ENCODE measurements around the gene MIA3. TPM values are rescaled to one million over a fixed set of nuclear protein-coding genes. Genes with fewer than 3 reads are reported as not detected.
"Not testable (repeated sequence)": the region's sequence is repeated elsewhere in the genome, so short reads cannot be mapped to it uniquely, and the experiment has no call there.

Gene MIA3
- total RNA-seq, 1 experiment from 2014 or later, result 53.3 TPM

DNA sequence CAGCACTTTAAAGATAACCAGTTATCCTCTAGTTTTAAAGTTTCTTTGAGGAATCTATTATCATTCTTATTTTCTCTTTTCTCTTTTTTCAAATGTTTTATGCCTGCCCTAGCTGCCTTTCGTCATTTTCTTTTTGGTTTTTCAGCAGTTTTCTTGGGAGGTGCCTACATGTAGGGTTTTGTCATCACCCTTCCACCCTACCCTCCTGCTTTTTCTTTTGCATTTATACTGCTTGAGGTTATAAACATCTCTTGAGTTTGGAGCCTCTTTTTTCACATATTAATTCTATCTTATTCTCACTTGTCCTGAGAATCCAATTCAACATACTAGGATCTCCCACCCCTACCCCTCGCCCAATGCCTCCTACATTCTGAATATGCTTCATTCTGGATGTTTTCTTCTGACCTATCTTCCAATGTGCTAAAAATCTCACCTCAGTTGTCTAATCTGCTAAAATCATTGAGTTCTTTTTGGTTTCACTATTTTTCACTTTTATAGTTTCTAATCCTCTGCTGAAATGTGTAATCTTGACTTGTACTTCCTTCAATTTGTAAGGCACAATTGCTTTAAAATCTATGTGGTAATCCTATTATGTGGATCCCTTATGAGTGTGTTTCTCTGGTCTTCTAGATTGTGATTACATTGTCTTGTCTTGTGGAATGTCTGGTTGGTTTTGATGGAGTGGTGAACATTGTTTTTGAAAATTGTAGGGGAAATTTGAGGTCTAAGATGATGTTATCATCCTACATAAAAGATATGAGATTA lies 38.7 kb downstream of the MIA3 start:
- Histone ChIP-seq H3K4me3 (no peak overlapping the region), H3K9me3 (replicated peaks) (no peaks in the 10 kb centered on the region), H3K27ac (no peak overlapping the region), H3K4me1 (replicated peaks) (no peaks in the 10 kb centered on the region; the same call in 1 of the 2 replicates), H3K36me3 (peaks cover 95% of the 10 kb centered on the region), H3K27me3 (replicated peaks) (no peaks in the 10 kb centered on the region)
- no peak for DNase-seq (ENCODE audit: low read depth in 1 of 2, low spot score in 2 of 2)

DNA sequence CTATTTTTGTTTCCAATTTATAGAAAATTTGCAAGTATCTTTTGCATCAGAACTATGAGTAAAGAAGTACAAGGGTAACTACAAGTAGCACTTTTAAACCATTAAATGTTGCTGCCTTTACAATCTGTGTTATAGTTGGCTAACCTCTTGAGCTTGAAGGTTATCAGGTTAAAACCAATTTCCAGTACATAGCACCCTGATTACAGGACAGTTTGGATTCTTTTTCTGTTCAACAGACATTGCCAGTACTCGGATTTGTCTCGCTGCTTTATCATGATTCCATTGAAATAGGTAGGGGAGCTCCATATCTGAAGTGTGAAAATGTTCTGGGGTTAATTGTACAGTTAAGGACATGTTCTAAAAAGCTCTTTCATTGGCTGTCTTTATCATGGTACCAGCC lies 40.0 kb downstream of the MIA3 start:
- no peak overlapping the region for H3K4me3 ChIP-seq
- H3K9me3 ChIP-seq (replicated peaks), result no peaks in the 10 kb centered on the region
- H3K27ac ChIP-seq, result no peak overlapping the region
- H3K27me3 ChIP-seq (replicated peaks), result no peaks in the 10 kb centered on the region
- no peak for DNase-seq (ENCODE audit: low read depth in 1 of 2, low spot score in 2 of 2)
- peaks cover 95% of the 10 kb centered on the region for H3K36me3 ChIP-seq
- no peaks in the 10 kb centered on the region; the same call in 1 of the 2 replicates for H3K4me1 ChIP-seq (replicated peaks)

DNA sequence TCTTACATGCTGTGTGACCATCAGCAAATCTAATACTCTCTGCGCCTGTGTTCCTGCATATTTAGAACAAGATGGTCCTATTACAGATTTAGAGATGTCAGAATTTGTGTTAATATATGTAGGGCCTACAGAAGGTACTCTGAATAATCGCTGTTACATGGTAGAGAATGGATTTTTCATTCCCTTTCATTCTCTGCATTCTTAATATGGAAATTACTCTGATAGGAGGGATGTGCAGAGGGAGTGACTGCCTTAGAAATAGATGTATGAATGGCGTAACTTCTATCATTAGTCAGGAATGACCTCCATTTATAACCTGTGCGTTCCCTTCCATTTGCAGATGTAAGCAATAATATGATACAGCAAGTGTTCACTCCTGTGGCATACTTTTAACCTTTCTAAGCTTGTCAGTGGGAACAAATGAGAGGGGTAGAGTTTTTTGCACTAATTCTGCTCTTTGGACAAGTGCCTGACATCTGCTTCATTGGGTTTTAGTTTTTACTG lies 45.6 kb downstream of the MIA3 start:
- H3K27ac ChIP-seq, result no peak overlapping the region
- H3K27me3 ChIP-seq (replicated peaks), result no peaks in the 10 kb centered on the region
- H3K36me3 ChIP-seq, result peaks cover 95% of the 10 kb centered on the region
- H3K9me3 ChIP-seq (replicated peaks), result no peaks in the 10 kb centered on the region
- no peak overlapping the region for H3K4me3 ChIP-seq
- H3K4me1 ChIP-seq (replicated peaks), result peaks cover 16% of the 10 kb centered on the region
- DNase-seq (ENCODE audit: low read depth in 1 of 2, low spot score in 2 of 2), result no peak

DNA sequence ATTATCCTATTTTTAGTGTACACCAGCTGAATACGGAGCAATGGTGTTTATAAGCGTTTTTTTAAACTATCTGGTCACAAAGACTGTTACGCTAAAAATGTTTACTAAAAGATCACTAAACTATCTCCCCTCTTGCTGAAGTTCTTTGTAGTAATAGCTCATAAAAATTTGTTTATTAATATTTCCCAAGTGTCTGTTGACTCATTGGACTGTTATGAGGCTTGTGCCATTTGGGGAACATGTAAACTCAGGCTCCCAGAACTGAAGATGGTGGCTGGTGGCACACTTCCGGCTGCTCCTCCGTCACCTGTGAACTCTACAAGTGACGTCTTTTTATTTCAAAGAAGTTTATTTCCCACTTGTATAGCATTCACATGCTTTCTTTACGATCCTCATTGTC lies 48.1 kb downstream of the MIA3 start:
- H3K36me3 ChIP-seq, result peaks cover 82% of the 10 kb centered on the region
- H3K9me3 ChIP-seq (replicated peaks), result no peaks in the 10 kb centered on the region
- no peaks in the 10 kb centered on the region for H3K27me3 ChIP-seq (replicated peaks)
- H3K4me3 ChIP-seq, result no peak overlapping the region
- H3K4me1 ChIP-seq (replicated peaks), result peaks cover 16% of the 10 kb centered on the region
- peak in 1 of 2 experiments; percentile 32 for DNase-seq (ENCODE audit: low read depth in 1 of 2, low spot score in 2 of 2)
- H3K27ac ChIP-seq, result no peak overlapping the region

DNA sequence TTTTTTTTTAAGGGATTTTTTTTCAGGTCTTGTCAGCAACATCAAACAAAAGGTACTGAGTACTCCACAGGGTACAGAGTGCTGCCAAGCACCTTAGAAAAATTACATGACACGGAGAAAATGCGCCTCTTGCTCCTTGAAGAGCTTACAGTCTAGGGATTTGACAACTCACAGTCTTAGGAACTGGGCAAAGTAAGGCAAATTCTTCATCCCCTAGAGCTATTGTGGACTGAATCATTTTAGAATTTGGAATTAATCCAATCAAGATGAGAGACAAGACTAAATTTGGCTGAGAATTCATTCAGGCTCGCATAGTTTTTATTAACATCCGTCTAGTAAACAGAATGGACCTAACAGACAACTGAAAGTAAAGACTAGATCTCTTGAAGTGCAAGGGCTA lies 50.3 kb downstream of the MIA3 start:
- not testable (repeated sequence) for H3K9me3 ChIP-seq (replicated peaks); DNase-seq (ENCODE audit: low read depth in 1 of 2, low spot score in 2 of 2); H3K27me3 ChIP-seq (replicated peaks); H3K4me3 ChIP-seq; H3K27ac ChIP-seq
- Histone ChIP-seq H3K36me3 (peaks cover 79% of the 10 kb centered on the region), H3K4me1 (replicated peaks) (peaks cover 16% of the 10 kb centered on the region)

DNA sequence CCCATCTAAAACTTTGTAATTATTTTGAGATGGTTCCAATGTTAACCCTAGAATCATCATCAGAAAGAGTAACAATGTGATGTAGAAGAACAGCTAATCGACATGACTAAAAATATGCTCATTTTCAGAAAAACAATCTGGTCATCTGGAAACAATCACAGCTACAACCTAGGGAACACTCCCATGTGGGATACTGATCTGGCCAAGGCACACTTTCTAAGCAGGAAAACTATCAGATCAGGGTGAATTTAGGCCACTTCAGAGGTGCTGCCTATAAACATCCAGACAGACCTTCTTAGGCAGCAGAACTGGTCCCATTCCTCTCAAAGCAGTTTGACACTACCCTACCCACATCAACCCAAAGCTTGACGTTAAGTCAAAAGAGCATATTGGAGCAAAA lies 51.2 kb downstream of the MIA3 start:
- H3K27ac ChIP-seq; DNase-seq (ENCODE audit: low read depth in 1 of 2, low spot score in 2 of 2); H3K27me3 ChIP-seq (replicated peaks); H3K9me3 ChIP-seq (replicated peaks); H3K4me3 ChIP-seq: not testable (repeated sequence)
- Histone ChIP-seq H3K4me1 (replicated peaks) (peaks cover 16% of the 10 kb centered on the region), H3K36me3 (peaks cover 77% of the 10 kb centered on the region)

DNA sequence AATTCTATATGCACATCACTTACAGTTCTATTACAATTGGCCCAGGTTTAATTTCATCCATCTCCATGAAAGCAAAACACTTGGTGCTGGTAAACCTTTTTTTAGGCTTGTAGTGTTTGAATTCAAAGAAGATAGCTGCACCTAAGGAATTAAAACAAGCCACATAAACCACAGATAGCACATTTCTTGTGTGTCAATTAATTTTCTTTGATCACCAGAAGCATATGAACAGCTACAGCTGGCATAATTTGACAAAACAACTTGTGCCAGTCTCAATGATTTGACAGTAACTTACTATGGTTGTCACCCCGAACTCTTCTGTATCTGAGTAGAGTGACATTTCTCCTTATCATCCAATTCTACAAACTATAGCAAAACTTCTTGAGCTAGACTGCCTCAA lies 52.2 kb downstream of the MIA3 start:
- H3K4me1 ChIP-seq (replicated peaks), result peaks cover 16% of the 10 kb centered on the region
- H3K36me3 ChIP-seq, result peaks cover 77% of the 10 kb centered on the region
- no peaks in the 10 kb centered on the region for H3K9me3 ChIP-seq (replicated peaks)
- H3K4me3 ChIP-seq, result no peak overlapping the region
- no peak for DNase-seq (ENCODE audit: low read depth in 1 of 2, low spot score in 2 of 2)
- no peaks in the 10 kb centered on the region for H3K27me3 ChIP-seq (replicated peaks)
- H3K27ac ChIP-seq, result no peak overlapping the region

DNA sequence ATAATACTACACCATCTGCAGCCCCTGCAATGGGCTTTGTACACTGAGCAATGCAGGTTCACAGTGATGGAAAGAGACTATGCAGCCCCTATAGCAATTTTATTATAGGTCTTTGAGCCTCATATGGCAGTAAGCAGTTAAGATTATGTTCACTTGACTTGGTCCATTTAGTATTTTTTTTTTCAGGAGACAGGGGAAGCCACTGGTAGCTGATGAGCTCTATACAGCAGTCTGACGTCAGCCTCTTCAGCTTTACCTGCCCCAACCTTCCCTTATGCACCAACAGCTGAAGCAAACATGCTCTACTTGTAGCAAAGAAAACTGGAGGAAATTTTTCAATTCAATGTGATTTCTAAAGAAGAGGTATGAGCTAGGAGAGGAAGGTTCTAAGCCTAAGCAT lies 62.2 kb downstream of the MIA3 start:
- Histone ChIP-seq H3K27ac (no peak overlapping the region), H3K4me1 (replicated peaks) (no peaks in the 10 kb centered on the region), H3K4me3 (no peak overlapping the region), H3K27me3 (replicated peaks) (no peaks in the 10 kb centered on the region), H3K9me3 (replicated peaks) (no peaks in the 10 kb centered on the region), H3K36me3 (peaks cover 19% of the 10 kb centered on the region)
- DNase-seq (ENCODE audit: low read depth in 1 of 2, low spot score in 2 of 2), result no peak

DNA sequence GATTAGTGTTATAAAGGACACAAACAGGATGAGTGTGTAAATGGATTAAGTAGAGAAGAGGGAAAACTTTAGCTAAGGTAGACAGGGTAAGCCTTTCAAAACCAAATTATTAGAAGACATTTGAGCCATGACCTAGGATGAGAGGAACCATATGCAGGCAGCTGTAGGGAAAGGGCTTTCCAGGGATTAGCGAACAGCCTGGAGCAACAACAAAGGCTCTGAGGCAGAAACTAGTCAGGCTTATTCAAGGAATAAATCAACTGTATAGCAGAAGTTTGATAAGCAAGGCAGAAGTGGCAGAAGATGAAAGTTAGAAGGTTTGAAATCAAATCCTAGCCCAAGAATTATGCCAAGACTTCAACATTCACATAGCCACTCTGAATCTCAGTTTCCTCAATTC lies 73.1 kb downstream of the MIA3 start:
- DNase-seq (ENCODE audit: low read depth in 1 of 2, low spot score in 2 of 2), result no peak
- Histone ChIP-seq H3K27ac (no peak overlapping the region), H3K9me3 (replicated peaks) (no peaks in the 10 kb centered on the region), H3K36me3 (peaks cover 25% of the 10 kb centered on the region), H3K4me3 (no peak overlapping the region), H3K4me1 (replicated peaks) (no peaks in the 10 kb centered on the region), H3K27me3 (replicated peaks) (no peaks in the 10 kb centered on the region)

DNA sequence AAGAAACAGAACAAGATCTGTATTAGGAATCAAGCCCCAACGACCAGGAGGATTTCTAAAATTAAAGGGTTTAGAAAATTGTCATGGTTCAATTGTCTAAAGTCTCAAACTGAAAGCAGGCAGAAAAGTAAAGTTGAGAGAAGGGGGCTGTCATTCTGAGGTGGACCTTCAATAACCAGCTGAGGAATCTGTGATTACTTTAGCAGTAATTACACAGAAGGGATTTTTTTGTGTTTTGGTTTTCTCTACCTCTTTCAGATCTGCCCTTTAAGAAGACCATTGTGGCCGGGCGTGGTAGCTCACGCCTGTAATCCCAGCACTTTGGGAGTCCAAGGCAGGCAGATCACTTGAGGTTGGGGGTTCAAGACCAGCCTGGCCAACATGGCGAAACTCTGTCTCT lies 77.0 kb downstream of the MIA3 start:
- Histone ChIP-seq H3K36me3 (peaks cover 23% of the 10 kb centered on the region), H3K9me3 (replicated peaks) (no peaks in the 10 kb centered on the region), H3K4me3 (no peak overlapping the region), H3K4me1 (replicated peaks) (no peaks in the 10 kb centered on the region), H3K27me3 (replicated peaks) (no peaks in the 10 kb centered on the region), H3K27ac (no peak overlapping the region)
- no peak for DNase-seq (ENCODE audit: low read depth in 1 of 2, low spot score in 2 of 2)

DNA sequence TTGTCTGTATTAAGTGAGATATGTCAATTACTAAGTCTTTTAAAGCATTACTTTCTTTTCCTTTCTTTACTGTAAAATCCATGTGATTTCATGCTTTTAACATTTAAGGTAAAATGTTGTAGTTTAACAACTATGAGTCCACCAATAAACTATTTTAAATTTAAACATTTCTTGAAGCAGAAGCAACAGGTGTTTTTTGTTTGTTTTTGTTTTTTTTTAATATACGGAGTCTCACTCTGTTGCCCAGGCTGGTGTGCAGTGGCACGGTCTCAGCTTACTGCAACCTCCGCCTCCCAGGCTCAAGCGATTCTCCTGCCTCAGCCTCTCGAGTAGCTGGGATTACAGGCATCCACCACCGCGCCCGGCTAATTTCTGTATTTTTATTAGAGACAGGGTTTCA lies 78.8 kb downstream of the MIA3 start:
- Histone ChIP-seq H3K27ac (no peak overlapping the region), H3K36me3 (peaks cover 33% of the 10 kb centered on the region), H3K27me3 (replicated peaks) (no peaks in the 10 kb centered on the region), H3K4me1 (replicated peaks) (no peaks in the 10 kb centered on the region), H3K9me3 (replicated peaks) (no peaks in the 10 kb centered on the region), H3K4me3 (no peak overlapping the region)
- no peak for DNase-seq (ENCODE audit: low read depth in 1 of 2, low spot score in 2 of 2)

DNA sequence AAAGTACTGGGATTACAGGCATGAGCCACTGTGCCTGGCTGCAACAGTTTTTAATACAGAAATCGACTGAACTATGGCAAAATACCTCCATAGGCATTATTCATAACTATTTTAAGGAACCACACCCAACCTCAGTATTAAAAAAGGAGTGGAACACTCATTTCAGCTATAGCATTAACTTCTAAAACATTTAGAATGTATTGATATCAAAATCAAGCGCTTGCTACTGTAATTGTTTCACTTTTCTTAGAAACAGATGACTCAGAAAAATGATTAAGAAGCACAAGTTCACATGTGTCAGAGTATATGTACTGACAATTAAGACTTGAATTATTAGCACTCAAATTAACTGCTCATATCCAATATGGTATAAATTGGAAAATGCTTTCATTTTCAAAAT lies 79.3 kb downstream of the MIA3 start:
- Histone ChIP-seq H3K27ac (no peak overlapping the region), H3K4me1 (replicated peaks) (no peaks in the 10 kb centered on the region), H3K27me3 (replicated peaks) (no peaks in the 10 kb centered on the region), H3K36me3 (peaks cover 37% of the 10 kb centered on the region), H3K9me3 (replicated peaks) (no peaks in the 10 kb centered on the region), H3K4me3 (no peak overlapping the region)
- DNase-seq (ENCODE audit: low read depth in 1 of 2, low spot score in 2 of 2), result no peak

DNA sequence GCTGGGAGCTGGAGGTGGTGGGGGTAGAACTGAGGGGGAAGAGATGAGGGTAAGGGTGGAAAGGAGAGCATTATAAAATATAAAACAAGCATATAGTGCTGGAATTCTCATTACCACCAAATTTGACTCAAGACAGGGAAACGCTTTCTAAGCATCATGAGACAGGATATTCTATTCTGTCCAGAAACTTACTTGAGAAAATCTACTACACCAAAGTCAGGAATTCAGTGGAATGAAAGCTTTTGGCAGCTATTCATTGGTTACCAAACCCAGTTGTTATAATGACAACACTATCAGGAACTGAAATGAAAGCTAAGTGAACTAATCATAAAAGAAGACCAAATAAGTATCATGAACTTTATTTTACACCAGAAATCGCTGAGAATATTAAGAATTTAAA lies 79.9 kb downstream of the MIA3 start:
- Histone ChIP-seq H3K4me1 (replicated peaks) (no peaks in the 10 kb centered on the region), H3K4me3 (no peak overlapping the region), H3K36me3 (peaks cover 37% of the 10 kb centered on the region), H3K27me3 (replicated peaks) (no peaks in the 10 kb centered on the region), H3K27ac (no peak overlapping the region), H3K9me3 (replicated peaks) (no peaks in the 10 kb centered on the region)
- no peak for DNase-seq (ENCODE audit: low read depth in 1 of 2, low spot score in 2 of 2)

DNA sequence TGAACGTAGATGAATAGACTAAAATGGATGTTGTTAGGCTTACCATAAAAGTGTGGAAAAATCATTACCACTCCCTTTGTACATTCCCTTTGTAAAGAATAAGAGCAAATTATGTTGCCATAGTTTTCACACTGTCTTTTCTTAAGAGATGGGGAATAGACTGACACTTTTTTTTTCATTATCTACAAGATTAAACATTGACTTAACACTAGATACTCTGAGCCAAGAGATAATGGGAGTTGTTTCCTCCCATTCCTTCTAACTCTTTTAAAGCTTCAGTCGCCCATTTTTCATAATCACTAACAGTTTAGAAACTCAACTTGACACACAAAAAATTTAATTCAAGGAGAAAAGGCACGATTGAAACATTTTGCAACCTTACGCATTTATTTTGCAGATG lies 84.3 kb downstream of the MIA3 start:
- Histone ChIP-seq H3K4me1 (replicated peaks) (no peaks in the 10 kb centered on the region), H3K36me3 (peaks cover 46% of the 10 kb centered on the region), H3K27ac (no peak overlapping the region), H3K9me3 (replicated peaks) (no peaks in the 10 kb centered on the region), H3K27me3 (replicated peaks) (no peaks in the 10 kb centered on the region), H3K4me3 (no peak overlapping the region)
- DNase-seq (ENCODE audit: low read depth in 1 of 2, low spot score in 2 of 2), result no peak

DNA sequence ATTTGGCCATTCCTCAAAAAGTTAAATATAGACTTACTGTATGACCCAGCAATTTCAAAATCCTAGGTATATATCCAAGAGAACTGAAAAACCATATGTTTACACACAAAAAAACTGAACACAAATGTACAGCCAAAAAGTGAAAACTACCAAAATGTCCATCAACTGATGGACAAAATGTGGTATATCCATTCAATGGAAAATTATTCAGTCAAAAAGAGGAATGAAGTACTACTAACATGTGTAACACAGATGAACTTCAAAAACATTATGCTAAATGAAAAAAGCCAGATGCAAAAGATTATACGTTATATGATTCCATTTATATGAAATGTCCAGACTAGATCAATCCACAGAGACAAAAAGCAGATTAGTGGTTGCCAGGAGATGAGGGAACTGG lies 86.4 kb downstream of the MIA3 start:
- DNase-seq (ENCODE audit: low read depth in 1 of 2, low spot score in 2 of 2), result no peak
- Histone ChIP-seq H3K36me3 (peaks cover 44% of the 10 kb centered on the region), H3K27me3 (replicated peaks) (no peaks in the 10 kb centered on the region), H3K4me1 (replicated peaks) (no peaks in the 10 kb centered on the region), H3K27ac (no peak overlapping the region; the same call in 1 of the 2 replicates), H3K4me3 (no peak overlapping the region), H3K9me3 (replicated peaks) (no peaks in the 10 kb centered on the region)

All from SJSA1 (cell line).